Stimulated activated CD4-positive, alpha-beta T cell treated with anti-CD3 and anti-CD28 coated beads, TNF-alpha, amount 100 ng/mL, for 1 hour (primary cell): ENCODE data around the gene DOP1A.
A peak's percentile ranks its signal among the peaks of the same experiment; 100 is the strongest.
"Not testable (repeated sequence)": the region's sequence is repeated elsewhere in the genome, so short reads cannot be mapped to it uniquely, and the experiment has no call there.

Source experiments
- DNase-seq, 3 donors: peaks; one replicate each; pipeline ENCODE4 v3.0.0-alpha.2; 2020; ENCODE audit warnings: low read depth in 3 of 3, low spot score in 1 of 3

Gene DOP1A

DNA sequence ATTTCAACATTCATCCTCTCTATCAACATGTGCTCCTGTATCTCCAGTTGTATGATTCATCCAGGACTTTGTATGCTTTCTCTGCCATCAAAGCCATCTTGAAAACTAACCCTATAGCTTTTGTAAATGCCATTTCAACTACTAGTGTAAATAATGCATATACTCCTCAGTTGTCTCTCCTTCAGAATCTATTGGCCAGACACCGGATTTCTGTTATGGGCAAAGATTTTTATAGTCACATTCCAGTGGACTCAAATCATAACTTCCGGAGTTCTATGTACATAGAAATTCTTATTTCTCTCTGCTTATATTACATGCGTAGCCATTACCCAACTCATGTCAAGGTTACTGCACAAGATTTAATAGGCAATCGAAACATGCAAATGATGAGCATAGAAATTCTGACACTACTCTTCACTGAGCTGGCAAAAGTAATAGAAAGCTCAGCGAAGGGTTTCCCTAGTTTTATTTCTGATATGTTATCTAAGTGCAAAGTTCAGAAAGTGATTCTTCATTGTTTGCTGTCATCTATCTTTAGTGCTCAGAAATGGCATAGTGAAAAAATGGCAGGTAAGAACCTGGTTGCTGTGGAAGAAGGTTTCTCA, 70.7 kb downstream of the DOP1A start:
- no peak for DNase-seq

DNA sequence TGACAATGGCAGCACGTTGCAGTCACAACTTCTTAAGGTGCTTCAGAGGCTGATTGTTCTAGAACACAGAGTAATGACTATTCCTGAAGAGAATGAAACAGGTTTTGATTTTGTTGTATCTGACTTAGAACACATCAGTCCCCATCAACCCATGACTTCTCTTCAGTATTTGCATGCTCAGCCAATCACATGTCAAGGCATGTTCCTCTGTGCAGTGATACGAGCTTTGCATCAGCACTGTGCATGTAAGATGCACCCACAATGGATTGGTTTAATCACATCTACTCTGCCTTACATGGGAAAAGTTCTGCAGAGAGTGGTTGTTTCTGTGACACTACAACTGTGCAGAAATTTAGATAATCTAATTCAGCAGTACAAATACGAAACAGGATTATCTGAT, 71.3 kb downstream of the DOP1A start:
- no peak for DNase-seq

DNA sequence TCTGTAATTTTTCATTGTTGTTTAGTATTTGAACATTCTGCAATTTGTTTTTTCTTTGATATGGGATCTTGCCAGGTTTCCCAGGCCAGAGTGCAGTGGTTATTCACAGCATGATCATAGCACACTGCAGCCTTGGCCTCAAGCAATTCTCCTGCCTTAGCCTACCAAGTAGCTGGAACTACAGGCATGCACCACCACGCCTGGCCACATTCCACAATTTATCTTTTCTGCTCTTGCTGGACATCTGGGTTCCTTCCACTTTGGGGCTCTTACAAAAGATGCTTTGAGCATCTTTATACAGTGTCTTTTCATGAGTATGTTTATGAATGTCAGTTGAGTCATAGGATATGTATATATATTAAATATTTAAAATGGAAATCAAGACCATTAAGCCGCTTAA, 83.6 kb downstream of the DOP1A start:
- no peak for DNase-seq

DNA sequence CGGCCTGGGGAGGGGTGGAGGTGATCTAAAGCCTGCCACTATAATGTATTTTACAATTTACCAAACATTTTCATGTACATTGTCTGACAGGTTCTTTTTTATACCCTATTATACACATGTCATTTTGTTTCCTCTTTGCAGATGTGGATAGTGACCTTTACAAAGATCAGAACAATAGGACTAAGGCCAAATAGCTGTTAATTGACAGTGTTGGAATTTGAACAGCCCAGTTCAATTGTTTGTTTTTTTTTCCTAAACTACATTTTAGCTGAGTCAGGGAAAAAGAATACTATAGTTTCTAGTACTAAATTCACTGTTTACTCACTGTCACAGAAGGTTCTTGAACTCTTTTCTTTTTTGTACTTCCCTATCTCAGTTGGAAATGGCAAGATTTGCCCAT, 85.4 kb downstream of the DOP1A start:
- DNase-seq = no peak

DNA sequence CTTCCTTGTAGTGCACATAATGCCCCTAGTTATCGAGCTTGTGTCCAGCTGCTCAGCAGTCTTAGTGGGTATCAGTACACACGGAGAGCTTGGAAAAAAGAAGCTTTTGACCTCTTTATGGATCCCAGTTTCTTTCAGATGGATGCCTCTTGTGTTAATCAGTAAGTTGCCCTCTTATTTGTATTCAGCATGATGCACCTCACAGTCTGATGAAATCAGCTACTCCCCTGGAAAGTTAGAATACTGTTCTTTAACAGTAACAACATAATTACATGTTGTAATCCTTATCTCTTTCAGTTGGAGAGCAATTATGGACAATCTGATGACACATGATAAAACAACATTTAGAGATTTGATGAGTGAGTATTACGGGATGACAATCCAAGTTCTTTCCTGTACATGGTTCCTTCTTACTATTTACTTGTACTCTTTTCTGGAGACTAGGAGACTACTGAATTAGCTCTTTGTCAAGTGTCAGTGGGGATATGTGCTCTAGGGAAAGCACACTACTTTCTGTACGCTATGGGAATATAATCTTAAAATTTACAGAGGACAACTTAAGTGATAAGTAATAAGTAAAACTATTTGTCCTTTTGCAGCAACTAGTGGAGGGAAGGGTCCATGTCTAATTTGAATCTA, 86.5 kb downstream of the DOP1A start:
- DNase-seq = no peak

DNA sequence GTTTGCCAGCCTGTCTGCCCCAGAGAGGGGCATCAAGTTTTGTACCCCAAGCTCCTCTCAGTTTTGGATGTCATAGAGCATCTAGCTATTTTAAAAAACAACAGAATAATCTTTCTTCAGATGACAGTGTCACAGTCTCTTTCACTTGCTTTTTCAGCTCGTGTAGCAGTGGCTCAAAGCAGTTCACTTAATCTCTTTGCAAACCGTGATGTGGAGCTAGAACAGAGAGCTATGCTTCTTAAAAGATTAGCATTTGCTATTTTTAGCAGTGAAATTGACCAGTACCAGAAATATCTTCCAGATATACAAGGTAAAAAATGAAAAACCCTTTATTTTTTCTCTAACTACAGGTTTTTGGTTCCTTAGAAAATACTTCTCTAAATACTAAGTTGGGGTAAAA, 88.3 kb downstream of the DOP1A start:
- DNase-seq = no peak

DNA sequence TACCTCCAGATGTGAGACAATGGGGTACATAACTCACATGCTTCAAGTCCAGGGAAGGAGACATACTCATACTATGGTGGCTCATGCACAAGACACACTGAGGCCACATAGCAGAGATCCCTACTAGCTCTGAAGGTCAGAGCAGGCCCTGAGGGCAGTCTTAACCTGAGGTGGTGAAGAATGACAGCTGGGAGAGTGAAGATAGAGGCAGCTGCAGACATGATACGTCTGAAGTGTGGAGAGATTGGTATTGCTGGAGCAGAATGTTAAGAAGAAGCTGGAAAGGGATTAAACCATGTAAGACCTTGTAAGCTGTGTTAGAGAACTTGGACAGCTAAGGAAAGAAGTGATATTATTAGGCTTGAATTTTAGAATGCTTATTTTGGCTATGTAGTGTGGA, 92.7 kb downstream of the DOP1A start:
- DNase-seq = no peak

DNA sequence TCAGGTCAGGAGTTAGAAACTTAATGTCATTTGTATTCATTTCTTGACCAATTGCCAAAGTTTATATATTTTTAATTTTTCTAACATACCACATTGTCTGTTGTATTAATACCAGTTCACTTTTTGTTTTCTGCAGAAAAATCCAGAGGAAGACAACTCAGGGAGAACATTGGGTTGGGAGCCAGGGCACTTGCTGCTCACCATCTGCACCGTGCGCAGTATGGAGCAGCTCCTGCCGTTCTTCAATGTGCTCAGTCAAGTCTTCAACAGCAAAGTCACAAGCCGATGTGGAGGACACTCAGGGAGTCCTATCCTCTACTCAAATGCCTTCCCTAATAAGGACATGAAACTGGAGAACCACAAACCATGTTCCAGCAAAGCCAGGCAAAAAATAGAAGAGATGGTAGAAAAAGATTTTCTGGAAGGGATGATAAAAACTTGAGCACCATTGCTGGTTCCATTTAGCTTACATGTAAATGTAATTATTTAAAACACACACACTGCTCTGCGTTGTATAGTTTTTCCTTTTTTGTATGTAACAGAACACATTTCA, 100.3 kb downstream of the DOP1A start:
- DNase-seq = no peak

DNA sequence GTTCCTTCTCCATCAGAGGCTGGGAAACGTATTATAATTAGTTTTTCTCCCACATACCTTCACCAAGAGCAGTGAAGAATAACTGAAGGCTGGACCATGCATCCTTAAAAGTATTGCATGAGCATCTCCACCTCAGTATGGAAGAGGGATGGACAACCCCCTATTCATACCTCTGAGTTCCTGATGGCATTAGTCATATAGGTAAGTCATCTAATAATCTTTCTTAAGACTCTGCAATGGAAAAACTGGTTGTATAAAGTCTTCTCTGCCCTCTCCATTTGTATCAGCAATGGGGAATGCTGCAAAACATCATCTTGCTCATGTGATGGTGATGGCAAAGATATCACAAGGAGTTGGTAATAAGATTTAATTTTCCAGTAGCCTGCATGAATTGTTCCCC, 101.1 kb downstream of the DOP1A start:
- DNase-seq = no peak

DNA sequence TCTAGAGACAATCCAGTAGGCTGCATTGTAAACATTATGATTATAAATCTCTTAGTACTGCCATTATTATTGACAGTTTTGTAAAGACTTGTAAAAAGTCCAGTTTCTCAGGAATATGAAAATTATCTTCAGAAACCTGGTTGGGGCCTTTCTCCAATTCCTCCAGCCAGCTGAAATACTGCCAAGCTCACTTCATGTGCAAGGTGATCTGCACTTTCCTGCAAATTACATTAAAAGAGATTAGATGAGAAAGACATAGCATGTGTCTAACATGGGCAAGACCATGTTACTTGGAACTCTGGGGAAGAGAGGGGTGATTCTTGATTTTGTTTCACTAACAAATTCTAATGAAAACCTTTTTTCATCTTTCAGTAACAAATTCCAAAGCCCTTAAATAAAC, 101.6 kb downstream of the DOP1A start:
- no peak for DNase-seq

DNA sequence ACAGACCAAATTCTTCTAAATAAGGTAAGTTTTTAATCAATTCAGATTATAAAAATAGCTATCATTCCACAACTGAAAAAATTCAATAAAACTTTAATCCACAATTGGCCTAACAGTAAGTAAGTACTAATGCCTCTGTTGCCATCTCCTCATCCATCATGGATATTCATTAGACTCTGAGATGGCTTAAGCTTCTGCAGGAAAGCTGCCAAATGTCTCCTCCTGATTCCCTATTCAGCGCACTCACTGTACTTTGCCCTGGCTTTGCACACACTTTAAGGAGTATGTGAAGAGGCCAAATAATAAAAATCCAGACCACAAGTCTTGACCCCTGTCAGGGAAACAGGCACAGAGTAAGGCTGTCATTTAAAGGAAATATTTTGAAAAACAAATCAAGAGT, 102.0 kb downstream of the DOP1A start:
- no peak for DNase-seq

DNA sequence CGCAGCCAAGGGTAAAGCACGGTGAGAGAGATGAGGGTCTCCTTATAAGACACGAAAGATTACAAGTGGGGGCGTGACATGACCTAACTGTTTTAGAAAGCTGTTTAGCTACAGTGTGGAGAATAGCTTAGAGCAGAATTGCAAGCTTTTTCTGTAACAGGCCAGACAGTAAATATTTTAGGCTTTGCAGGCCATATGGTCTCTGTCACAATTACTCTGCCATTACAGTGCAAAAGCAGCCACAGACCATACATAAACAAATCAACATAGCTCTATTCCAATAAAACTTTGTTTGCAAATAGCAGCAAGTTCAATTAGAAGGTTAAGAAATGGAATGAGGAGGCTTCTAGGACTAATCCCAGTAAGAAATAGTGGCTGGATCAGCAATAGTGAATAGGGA, 108.8 kb downstream of the DOP1A start:
- no peak for DNase-seq

DNA sequence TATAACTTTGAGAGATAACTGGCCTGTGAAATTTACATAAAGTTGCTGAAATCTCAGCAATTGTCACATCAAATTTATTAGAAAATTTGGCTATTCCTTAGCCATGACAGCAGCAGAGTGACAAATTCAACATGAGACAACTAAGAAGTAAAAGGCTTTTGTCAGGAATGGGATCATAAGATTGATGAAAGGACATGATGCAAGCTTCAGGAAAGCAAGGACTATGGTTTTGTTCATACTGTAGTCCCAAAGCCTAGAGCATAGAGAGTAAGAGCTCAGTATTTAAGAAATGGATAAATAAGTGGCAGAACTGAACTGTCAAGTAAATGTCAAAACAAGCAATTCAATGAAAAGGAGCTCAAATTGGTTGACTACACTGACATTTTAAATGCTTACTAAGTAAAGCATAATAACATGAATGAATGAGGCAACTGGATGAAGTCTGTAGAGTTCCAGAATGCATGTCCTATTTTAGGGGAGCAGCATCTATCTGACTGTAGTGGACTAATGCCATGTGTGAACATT, 113.0 kb downstream of the DOP1A start:
- no peak for DNase-seq

DNA sequence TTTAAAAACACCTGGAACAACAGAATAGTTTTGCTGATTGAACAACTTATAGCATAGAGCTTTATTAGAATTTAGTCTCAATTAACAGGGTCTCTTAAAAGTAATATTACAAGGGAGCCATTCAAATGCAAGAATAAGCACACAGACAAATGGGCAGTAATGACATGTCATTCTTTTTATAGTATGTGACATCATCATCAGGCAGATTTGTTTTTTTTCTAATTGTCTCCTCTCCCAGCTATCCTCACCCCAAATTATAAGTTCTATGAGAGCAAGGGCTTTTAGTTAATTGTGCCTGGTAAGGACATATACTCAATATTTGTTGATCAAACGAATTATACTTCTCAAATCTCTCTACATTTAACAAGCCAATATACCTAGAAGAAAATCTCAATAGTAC, 114.6 kb downstream of the DOP1A start:
- DNase-seq = no peak

DNA sequence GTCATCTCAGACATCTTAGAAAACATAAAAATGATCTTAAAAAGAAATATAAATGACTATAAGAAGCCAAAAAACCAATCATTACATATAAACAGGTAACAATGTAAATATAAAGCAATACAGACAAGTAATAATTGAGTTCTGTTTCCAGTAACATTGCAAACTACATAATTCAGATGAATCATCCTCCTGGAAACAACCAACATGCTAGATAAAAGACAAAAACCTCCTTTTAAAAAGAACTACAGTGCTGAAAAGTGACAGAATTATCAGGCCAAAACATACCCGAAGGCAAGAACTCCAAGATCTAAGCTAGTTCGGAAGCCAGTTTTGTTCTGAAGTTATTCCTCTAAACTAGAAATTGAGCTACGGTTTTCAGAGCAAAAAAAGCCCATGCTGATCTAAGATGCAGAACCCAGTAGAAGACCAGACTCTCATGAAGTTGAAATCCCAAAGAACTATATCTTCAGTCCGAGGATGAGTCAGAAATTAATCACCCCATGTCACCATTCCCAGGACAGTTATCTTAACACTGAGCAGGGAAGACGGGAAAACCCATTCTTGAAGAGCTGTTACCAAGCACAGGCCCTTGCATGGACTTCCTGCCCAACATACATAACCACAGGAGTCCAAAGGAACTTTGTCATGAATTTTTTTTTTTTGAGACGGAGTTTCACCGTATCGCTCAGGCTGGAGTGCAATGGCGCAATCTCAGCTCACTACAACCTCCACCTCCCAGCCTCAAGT, 115.8 kb downstream of the DOP1A start:
- DNase-seq = no peak

DNA sequence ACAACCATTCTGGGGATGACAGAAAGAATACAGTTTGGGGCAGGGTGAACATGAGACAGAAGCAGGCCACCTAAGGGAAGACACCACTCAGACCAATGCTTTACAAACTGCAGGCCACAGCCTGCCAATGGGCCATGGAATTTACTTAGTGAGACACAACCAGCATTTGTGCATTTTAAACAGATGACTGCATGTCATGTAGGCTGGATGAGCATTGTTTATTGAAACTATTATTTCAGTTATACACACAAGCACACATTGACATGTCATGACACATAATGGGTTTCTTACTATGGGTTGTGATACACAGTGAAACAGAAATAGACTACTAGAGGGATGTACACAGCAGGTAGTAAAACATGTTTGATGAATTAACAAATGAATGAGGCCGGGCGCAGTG, 117.6 kb downstream of the DOP1A start:
- DNase-seq = no peak

DNA sequence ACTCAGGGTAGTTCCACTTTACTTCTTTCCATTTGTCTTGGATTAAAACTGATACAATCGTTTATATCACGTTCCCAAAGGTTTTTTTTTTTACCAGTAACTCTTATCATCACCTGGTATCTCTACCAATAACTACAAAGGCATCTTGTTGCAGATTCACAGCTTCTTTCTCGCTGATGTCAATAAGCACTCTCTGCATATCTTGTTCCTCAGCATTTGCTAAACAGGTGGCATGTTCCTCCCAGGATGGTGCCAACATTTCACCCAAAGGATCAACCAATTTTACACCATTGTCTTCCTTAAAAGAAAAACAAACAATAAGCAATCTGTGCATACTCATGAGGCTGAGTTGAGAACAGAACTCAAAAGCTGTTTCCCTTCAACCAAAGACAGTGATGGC, 121.0 kb downstream of the DOP1A start:
- no peak for DNase-seq

DNA sequence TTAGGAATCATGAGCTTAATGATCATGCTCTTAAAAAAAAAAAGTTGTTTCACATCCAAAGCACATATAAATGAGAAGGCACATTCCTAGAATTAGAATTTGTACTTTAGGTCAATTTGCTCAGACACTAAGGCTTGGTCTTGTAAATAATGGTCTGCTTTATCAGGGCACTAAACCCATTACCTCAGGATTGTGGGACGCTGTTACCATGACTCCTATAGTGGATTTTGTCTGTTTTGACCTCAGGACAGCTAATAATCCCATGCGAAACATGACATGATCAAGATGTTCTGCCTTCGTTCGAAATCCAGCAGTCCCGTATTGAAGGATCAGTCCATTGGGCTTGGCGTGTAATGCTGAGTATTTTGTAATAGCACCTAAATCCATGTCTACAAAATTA, 123.2 kb downstream of the DOP1A start:
- DNase-seq = no peak

DNA sequence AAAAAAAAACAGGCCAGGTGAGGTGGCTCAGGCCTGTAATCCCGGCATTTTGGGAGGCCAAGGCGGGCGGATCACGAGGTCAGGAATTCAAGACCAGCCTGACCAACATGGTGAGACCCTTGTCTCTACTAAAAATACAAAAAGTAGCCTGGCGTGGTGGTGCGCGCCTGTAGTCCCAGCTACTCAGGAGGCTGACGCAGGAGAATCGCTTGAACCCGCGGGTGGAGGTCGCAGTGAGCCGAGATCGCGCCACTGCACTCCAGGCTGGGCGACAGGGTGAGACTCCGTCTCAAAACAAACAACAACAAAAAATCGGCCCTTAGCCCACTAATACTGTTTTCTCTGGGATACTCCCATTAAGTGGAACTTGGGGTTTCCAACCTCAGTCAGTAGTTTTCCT, 124.5 kb downstream of the DOP1A start:
- DNase-seq = not testable (repeated sequence)

DNA sequence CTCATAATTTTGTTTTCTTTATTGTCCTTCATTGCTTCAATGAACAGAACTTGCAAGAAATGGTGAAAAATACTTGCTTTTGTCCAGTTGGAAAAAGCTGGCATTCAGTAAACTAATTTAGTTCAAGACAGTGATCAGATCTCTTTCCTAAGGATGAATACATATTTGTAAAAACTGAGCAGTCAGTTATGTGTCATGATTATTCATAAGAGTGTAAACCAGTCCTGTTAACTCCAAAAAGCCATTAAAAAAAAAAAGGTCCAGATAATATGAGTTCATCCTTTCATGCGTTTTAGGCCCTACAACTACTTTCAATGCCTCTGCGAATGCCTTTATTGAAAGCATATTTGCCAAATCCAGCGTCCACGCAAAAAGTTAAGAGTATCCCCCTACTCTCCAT, 125.0 kb downstream of the DOP1A start:
- no peak for DNase-seq

DNA sequence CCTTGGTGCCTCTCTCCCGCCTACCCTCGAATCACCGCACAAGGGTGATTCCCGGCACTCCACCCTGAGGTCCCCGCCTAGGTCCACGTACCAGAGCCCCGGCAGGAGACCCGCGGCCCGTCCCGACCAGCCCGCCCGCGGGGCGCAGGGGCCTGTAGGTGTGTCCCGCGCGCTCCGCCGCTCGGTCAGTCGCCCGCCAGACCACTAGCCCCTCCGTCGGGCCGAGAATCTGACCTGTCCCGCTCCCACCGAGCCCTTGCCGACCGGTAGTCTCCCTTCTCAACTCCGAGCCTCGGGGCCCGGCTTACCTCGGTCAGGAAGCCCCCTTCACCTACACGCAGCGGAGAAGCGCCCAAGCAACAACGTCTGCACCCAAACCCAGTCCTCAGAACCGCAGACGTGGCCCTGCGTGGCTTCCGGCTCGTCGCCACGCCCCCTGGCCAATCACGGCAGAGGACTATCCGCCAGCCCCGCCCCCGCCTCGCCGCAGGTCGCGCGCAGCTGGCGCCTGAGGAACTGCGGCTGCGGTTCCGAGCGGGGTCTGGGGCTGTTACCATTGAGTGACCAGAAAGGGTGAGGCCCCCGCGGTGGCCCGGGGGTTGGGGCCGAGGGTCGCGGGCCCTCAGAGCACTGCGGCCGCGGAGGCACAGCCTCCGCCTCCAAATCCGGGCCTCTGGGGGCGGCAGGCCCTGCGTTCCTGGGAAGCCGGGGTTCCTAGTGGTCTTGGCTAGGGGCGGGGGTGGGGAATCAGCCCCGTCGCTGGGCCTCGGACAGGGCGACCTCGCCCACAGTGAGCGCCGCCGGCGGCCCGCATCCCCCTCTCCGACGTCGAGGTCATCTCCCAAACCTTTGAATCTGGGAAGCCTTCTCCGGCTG, 125.6 kb downstream of the DOP1A start, which contains the start of the genes PGM3 and RWDD2A:
PGM3 (minus strand) TSS at position 395 of the 876 bp plus-strand sequence. CDS start 2,253 bp downstream, outside the sequence.
RWDD2A (plus strand) TSS at position 487 of the 876 bp plus-strand sequence. CDS start 1,095 bp downstream, outside the sequence.
- peak; percentile 47 to 80 (median 79) for DNase-seq
